AG10803 (cell line): ENCODE results near the gene TNFAIP8.
A peak's percentile ranks its signal among the peaks of the same experiment; 100 is the strongest.

Experiments
- DNase-seq: peaks from one replicate; pipeline ENCODE4 v3.0.0; 2010; ENCODE audit warnings: low read depth
- H3K4me3 ChIP-seq: 2 replicates; pipeline ENCODE4 v1.5.1; 2011; ENCODE audit warnings: mild to moderate bottlenecking, low read length, control low read depth
- TF ChIP-seq, protein P1 (sequence below): conservative IDR thresholded peaks from 2 replicates; pipeline ENCODE4 v1.5.1; 2011; ENCODE audit warnings: mild to moderate bottlenecking, low read length, control low read depth, inconsistent platforms

Gene TNFAIP8

DNA sequence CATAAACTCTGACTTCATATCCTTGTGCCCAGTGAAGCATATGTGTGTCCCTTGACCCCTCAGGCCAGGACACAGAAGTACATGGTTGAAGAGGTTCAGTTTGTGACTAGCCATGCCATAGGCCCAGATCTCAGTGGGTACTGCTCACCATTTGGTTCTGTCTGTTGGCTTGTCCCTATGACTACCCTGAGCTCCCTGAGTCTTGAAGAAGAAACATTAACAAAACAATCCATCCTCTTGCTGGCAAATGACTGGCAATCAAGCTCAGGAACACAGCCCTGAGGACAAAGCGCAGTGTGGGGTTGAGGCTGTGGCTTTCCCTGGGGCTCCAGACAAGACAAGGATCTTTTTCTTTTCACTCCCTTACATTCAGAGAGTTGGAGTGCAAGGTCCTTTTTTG is 46.3 kb downstream of the TNFAIP8 start:
- DNase-seq = no peak
- TF ChIP-seq, protein P1, sequence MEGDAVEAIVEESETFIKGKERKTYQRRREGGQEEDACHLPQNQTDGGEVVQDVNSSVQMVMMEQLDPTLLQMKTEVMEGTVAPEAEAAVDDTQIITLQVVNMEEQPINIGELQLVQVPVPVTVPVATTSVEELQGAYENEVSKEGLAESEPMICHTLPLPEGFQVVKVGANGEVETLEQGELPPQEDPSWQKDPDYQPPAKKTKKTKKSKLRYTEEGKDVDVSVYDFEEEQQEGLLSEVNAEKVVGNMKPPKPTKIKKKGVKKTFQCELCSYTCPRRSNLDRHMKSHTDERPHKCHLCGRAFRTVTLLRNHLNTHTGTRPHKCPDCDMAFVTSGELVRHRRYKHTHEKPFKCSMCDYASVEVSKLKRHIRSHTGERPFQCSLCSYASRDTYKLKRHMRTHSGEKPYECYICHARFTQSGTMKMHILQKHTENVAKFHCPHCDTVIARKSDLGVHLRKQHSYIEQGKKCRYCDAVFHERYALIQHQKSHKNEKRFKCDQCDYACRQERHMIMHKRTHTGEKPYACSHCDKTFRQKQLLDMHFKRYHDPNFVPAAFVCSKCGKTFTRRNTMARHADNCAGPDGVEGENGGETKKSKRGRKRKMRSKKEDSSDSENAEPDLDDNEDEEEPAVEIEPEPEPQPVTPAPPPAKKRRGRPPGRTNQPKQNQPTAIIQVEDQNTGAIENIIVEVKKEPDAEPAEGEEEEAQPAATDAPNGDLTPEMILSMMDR = no peak
- H3K4me3 ChIP-seq = no peak overlapping the region

DNA sequence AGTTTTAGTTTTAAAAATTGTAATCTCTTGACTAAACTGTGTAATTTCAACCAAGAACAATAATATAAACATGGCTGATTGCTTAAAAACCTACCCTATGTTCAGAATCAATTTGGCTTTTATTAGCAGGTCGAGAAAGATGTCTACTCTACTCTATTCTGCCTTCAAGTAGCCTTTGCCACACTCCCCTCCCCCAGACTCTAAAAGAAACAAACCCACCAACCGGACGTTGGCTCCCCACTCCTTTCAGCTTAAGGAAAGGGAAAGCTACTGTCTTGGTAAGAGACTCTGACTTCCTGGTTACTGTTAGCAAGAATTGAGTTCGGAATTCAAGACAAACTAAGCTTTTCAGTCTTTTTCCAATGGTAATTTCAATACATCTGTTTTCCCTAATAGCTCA is 46.7 kb downstream of the TNFAIP8 start:
- TF ChIP-seq, protein P1 = no peak
- no peak for DNase-seq
- H3K4me3 ChIP-seq = no peak overlapping the region

GRCh38 chr5:119404033-119404432 is 48.2 kb downstream of the TNFAIP8 start:
- TF ChIP-seq, protein P1 = no peak
- no peak overlapping the region for H3K4me3 ChIP-seq
- DNase-seq = no peak

GRCh38 chr5:119405419-119405818 is 49.6 kb downstream of the TNFAIP8 start:
- TF ChIP-seq, protein P1 = no peak
- no peak for DNase-seq
- H3K4me3 ChIP-seq = no peak overlapping the region

- no peak overlapping the region for H3K4me3 ChIP-seq
- no peak for DNase-seq
- TF ChIP-seq, protein P1 = no peak
Observed at GRCh38 chr5:119406551-119407110, 50.8 kb downstream of the TNFAIP8 start.

GRCh38 chr5:119409235-119409815 is 53.5 kb downstream of the TNFAIP8 start:
- H3K4me3 ChIP-seq = no peak overlapping the region
- DNase-seq = no peak
- TF ChIP-seq, protein P1 = 0 out of 2 replicates have a peak, but pooled peaks have one; percentile 3

DNA sequence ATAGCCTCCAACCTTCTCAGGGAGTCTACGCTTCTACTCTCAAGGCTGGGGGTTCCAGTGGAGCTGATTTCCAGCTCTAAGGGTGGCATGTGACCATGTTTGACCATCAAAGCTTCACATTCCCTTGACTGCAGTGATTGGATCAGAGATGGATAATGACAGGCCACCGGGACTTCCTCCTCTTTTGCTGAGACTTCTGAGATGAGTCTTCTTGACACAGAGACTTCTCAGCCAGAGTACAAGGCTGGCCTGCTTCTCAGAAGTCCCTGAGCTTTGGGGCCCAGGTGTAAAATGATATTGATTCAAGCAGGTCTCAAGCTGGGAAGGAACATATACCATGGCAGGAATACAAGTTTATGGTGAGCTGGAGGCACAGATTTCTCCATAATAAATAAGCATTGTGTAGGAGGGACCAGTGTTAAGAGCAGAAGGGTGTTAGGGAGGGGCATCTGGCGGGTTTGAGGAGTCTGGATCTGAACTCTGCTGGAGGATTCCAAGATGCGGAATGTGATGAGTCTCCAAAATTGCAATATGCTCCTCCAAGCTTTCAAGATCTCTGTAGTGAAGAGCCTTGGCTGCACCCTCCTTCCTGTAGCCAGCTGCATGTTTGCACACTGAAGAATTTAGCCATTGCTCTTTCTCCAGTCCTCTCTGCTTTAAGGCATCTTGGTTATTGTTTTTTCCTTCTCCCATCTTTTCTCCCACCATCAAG is 54.8 kb downstream of the TNFAIP8 start:
- DNase-seq = peak; percentile 66
- no peak overlapping the region for H3K4me3 ChIP-seq
- TF ChIP-seq, protein P1 = no peak
